Keratinocyte (primary cell): ENCODE measurements around the gene GTF2H4. TPM values are rescaled to one million over a fixed set of nuclear protein-coding genes. Genes with fewer than 3 reads are reported as not detected.

Experiments
- DNase-seq: peaks from one replicate; pipeline ENCODE4 v3.0.0-alpha.2; 2011; ENCODE audit warnings: low read depth, missing footprints, low spot score
- FAIRE-seq: peaks from 2 replicates; lab custom pipeline; 2011; peaks lifted over from hg19 to GRCh38; lab: Jason Lieb, UNC
- H2AFZ ChIP-seq: 2 replicates; pipeline ENCODE4 v1.6.0; 2012; ENCODE audit warnings: low read length, control low read depth, inconsistent platforms; ENCODE audit not compliant: control insufficient read depth
- H3K27ac ChIP-seq: 2 replicates; pipeline ENCODE4 v1.5.1; 2011; ENCODE audit warnings: low read length; ENCODE audit not compliant: control insufficient read depth, insufficient read depth
- H3K27me3 ChIP-seq: 3 replicates; pipeline ENCODE4 v1.6.0; 2011; ENCODE audit warnings: low read length; ENCODE audit not compliant: control insufficient read depth, insufficient read depth; ENCODE audit errors: extremely low read depth
- H3K36me3 ChIP-seq, 2 experiments: 2 replicates in 1 of 2; 3 replicates in 1 of 2; pipeline ENCODE4 v1.5.1; 2011; ENCODE audit warnings: low read length in 2 of 2, mild to moderate bottlenecking in 1 of 2; ENCODE audit not compliant: control insufficient read depth in 2 of 2, insufficient read depth in 2 of 2; ENCODE audit errors: extremely low read depth in 1 of 2
- H3K4me1 ChIP-seq: 3 replicates; pipeline ENCODE4 v1.5.1; 2011; ENCODE audit warnings: low read length; ENCODE audit not compliant: control insufficient read depth, insufficient read depth; ENCODE audit errors: extremely low read depth
- H3K4me2 ChIP-seq: 3 replicates; pipeline ENCODE4 v1.6.0; 2011; ENCODE audit warnings: low read depth, low read length; ENCODE audit not compliant: control insufficient read depth, insufficient read depth; ENCODE audit errors: extremely low read depth
- H3K4me3 ChIP-seq, 3 experiments: fragments of 200-600 bp in 1 of 3; sonication (generic) in 1 of 3; 2 replicates in 2 of 3; 3 replicates in 1 of 3; pipeline ENCODE4 v1.5.1; 2011 to 2016; ENCODE audit warnings: low read length in 3 of 3, mild to moderate bottlenecking in 3 of 3, control low read depth in 2 of 3, inconsistent platforms in 1 of 3, low read depth in 1 of 3, mixed read lengths in 1 of 3, mixed run types in 1 of 3, moderate library complexity in 1 of 3; ENCODE audit not compliant: control insufficient read depth in 2 of 3, insufficient read depth in 2 of 3; ENCODE audit errors: extremely low read depth in 1 of 3
- H3K79me2 ChIP-seq: 2 replicates; pipeline ENCODE4 v1.6.0; 2012; ENCODE audit warnings: low read length; ENCODE audit not compliant: control insufficient read depth, insufficient read depth
- H3K9ac ChIP-seq: 3 replicates; pipeline ENCODE4 v1.6.0; 2011; ENCODE audit warnings: low read length; ENCODE audit not compliant: control insufficient read depth, insufficient read depth; ENCODE audit errors: extremely low read depth
- H3K9me1 ChIP-seq: 3 replicates; pipeline ENCODE4 v1.6.0; 2011; ENCODE audit warnings: low read length; ENCODE audit not compliant: control insufficient read depth, insufficient read depth; ENCODE audit errors: extremely low read depth
- H3K9me3 ChIP-seq: 2 replicates; pipeline ENCODE4 v1.5.1; 2012; ENCODE audit warnings: low read depth, low read length; ENCODE audit not compliant: control insufficient read depth
- H4K20me1 ChIP-seq: 3 replicates; pipeline ENCODE4 v1.6.0; 2011; ENCODE audit warnings: low read length; ENCODE audit not compliant: control insufficient read depth, insufficient read depth; ENCODE audit errors: extremely low read depth
- EZH2 ChIP-seq: IDR thresholded peaks from one replicate; pipeline ENCODE4 v1.6.1; 2012; ENCODE audit warnings: inconsistent platforms, mild to moderate bottlenecking, low read length, moderate library complexity
- dilution Hi-C: fragments of 300-500 bp; cut with MboI; formaldehyde crosslinking; loops from one replicate; pipeline ENCODE4 v1.7.0; 2020; ENCODE audit warnings: low sequenced_read_pairs; ENCODE audit not compliant: extremely low pct_ligation_motif_present
- polyA plus RNA-seq, 5 experiments: library from polyadenylated mRNA; depleted of rRNA in 3 of 5; stranded (reverse) in 3 of 5; stranded (forward) in 1 of 5; unstranded in 1 of 5; fragments of >200 nt; gene quantifications; 1 replicate in 1 of 5; 2 replicates in 3 of 5; 3 replicates in 1 of 5; pipeline versions ENCODE4 v1.2.1 to v1.2.3, GENCODE V29; 2011 to 2012; ENCODE audit warnings: missing spikeins in 2 of 5, low read depth in 1 of 5, low replicate concordance in 1 of 5
- TF ChIP-seq, protein P1 (sequence below), 3 experiments: IDR thresholded peaks in 1 of 3; conservative IDR thresholded peaks in 1 of 3; optimal IDR thresholded peaks in 1 of 3; 2 replicates in 2 of 3; 3 replicates in 1 of 3; pipeline versions ENCODE3 to v1.5.1; 2011; ENCODE audit warnings: low read length in 3 of 3, mild to moderate bottlenecking in 3 of 3, moderate library complexity in 2 of 3, control low read depth in 1 of 3, inconsistent platforms in 1 of 3; ENCODE audit not compliant: insufficient read depth in 2 of 3; ENCODE audit errors: extremely low read depth in 1 of 3

Gene GTF2H4
- polyA plus RNA-seq, 1 donor (not counting 4 experiments of a cell fraction or from before 2014, with no cell fraction given) = 38.7 TPM

DNA sequence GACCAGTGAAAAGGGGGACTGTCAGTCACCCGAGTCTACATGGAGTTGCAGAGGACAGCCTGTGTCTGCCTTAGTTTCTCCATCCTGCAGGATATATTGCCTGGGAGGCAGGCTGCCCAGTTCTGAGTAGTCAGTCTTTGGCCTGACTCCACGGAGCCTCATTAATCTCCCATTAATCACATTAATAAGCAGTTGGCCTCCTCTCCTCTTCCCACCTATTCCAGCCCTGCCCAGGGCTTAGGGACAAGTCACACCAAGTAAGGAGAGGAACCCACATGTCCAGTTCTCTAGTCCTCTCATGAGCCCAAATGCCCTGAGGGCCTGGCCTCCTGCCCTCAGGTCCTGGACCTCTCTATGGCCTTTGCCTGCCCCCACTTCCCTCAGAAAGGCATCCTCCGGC is 31.5 kb downstream of the GTF2H4 start:
- FAIRE-seq = no peak
- H3K27ac ChIP-seq = no peak overlapping the region

GRCh38 chr6:30940361-30940986 is 32.5 kb downstream of the GTF2H4 start, which contains the start of gene MUCL3:
Gene MUCL3 (plus strand): TSS chr6:30940973. CDS start chr6:30941000, 27 bp downstream.
- FAIRE-seq = no peak
- H4K20me1 ChIP-seq = no peaks in the 10 kb centered on the region
- no peak for DNase-seq
- no peaks in the 10 kb centered on the region for H3K79me2 ChIP-seq
- no peaks in the 10 kb centered on the region for H3K36me3 ChIP-seq
- no peaks in the 10 kb centered on the region for H3K9me1 ChIP-seq
- no peak within 1 kb of the TSS for H3K9ac ChIP-seq
- TF ChIP-seq EZH2 = no peak
- TF ChIP-seq, protein P1, sequence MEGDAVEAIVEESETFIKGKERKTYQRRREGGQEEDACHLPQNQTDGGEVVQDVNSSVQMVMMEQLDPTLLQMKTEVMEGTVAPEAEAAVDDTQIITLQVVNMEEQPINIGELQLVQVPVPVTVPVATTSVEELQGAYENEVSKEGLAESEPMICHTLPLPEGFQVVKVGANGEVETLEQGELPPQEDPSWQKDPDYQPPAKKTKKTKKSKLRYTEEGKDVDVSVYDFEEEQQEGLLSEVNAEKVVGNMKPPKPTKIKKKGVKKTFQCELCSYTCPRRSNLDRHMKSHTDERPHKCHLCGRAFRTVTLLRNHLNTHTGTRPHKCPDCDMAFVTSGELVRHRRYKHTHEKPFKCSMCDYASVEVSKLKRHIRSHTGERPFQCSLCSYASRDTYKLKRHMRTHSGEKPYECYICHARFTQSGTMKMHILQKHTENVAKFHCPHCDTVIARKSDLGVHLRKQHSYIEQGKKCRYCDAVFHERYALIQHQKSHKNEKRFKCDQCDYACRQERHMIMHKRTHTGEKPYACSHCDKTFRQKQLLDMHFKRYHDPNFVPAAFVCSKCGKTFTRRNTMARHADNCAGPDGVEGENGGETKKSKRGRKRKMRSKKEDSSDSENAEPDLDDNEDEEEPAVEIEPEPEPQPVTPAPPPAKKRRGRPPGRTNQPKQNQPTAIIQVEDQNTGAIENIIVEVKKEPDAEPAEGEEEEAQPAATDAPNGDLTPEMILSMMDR (optimal IDR thresholded peaks at IDR 0.05 in 1 of 3, IDR thresholded peaks at IDR 0.05 in 1 of 3, conservative IDR thresholded peaks at IDR 0.05 in 1 of 3; ENCODE audit: extremely low read depth in 1 of 3, insufficient read depth in 2 of 3, low read length in 3 of 3) = no peak
- H3K4me3 ChIP-seq = no peak within 1 kb of the TSS
- no peak within 1 kb of the TSS for H2AFZ ChIP-seq
- H3K27me3 ChIP-seq = peaks cover 4% of the 10 kb centered on the region
- dilution Hi-C loops = loop anchor here (25.0 kb wide), 1 partner anchor 122 kb away; no protein-coding TSS in a partner anchor
- H3K27ac ChIP-seq = no peak within 1 kb of the TSS
- no peaks in the 10 kb centered on the region for H3K9me3 ChIP-seq
- peaks cover 11% of the 10 kb centered on the region for H3K4me1 ChIP-seq
- no peak within 1 kb of the TSS for H3K4me2 ChIP-seq

More for the DNA sequence above, 31.5 kb downstream of the GTF2H4 start:
- Histone ChIP-seq H3K4me3 (no peak overlapping the region), H2AFZ (no peak overlapping the region), H3K4me2 (no peak overlapping the region), H3K27me3 (peaks cover 4% of the 10 kb centered on the region), H4K20me1 (no peaks in the 10 kb centered on the region), H3K4me1 (peaks cover 16% of the 10 kb centered on the region), H3K79me2 (no peaks in the 10 kb centered on the region), H3K9me1 (no peaks in the 10 kb centered on the region), H3K36me3 (no peaks in the 10 kb centered on the region), H3K9ac (no peak overlapping the region), H3K9me3 (no peaks in the 10 kb centered on the region)
- TF ChIP-seq, protein P1 (optimal IDR thresholded peaks at IDR 0.05 in 1 of 3, IDR thresholded peaks at IDR 0.05 in 1 of 3, conservative IDR thresholded peaks at IDR 0.05 in 1 of 3; ENCODE audit: extremely low read depth in 1 of 3, insufficient read depth in 2 of 3, low read length in 3 of 3) = no peak
- no peak for TF ChIP-seq EZH2
- dilution Hi-C loops = loop anchor here (25.0 kb wide), 1 partner anchor 123 kb away; no protein-coding TSS in a partner anchor
- DNase-seq = no peak
